HCT116 (cell line): ENCODE results near the gene RET. TPM values are rescaled to one million over a fixed set of nuclear protein-coding genes. Genes with fewer than 3 reads are reported as not detected.

Experiments
- ATAC-seq: fragments of 200-7000 bp; cut with Tn5 transposase; 2 replicates; pipeline ENCODE4 v1.9.1; 2020; ENCODE audit warnings: mild to moderate bottlenecking, moderate library complexity
- BruUV-seq: library from RNA; stranded (reverse); fragments of 400-500 nt; replicated peaks from 2 replicates; lab custom pipeline; 2021; lab: Mats Ljungman, UMichigan
- CTCF ChIA-PET: fragments of 300-600 bp; sonication (Branson Sonifier 250); formaldehyde crosslinking; loops from one replicate; lab custom pipeline; 2021; ENCODE audit warnings: antibody characterized with exemption; lab: Charles Lee
- POLR2A ChIA-PET: fragments of 300-600, 350-600 bp; sonication (Branson Sonifier 250); formaldehyde crosslinking; loops from one replicate; lab custom pipeline; 2021; ENCODE audit warnings: antibody characterized with exemption; lab: Charles Lee
- RAD21 ChIA-PET, 2 experiments: fragments of 300-600 bp; sonication (Branson Sonifier 250); formaldehyde crosslinking; loops; one replicate each; lab custom pipeline; 2023; ENCODE audit warnings: low total read pairs in 2 of 2; ENCODE audit not compliant: uncharacterized antibody in 2 of 2, unreplicated experiment in 2 of 2, low non-redundant PET in 1 of 2; lab: Charles Lee
- DNase-seq: peaks from one replicate; pipeline ENCODE4 v3.0.0-alpha.2; 2010; ENCODE audit warnings: low read depth, low spot score
- H2AFZ ChIP-seq: fragments of 200-600 bp; shearing (Covaris generic), sonication (generic); 2 replicates; pipeline ENCODE4 v1.6.1; 2017; ENCODE audit warnings: low read depth, mixed run types, mixed read lengths, antibody characterized with exemption, low read length; ENCODE audit not compliant: poor library complexity, severe bottlenecking
- H3K27ac ChIP-seq: 2 replicates; pipeline ENCODE4 v1.5.1; 2012; ENCODE audit warnings: low read depth, low read length
- H3K27me3 ChIP-seq: fragments of 200-600 bp; sonication (generic); 2 replicates; pipeline ENCODE4 v1.6.1; 2016; ENCODE audit warnings: mixed run types, low read length, mixed read lengths; ENCODE audit not compliant: insufficient read depth
- H3K36me3 ChIP-seq, 2 experiments: fragments of 200-500 bp in 1 of 2; fragments of 200-600 bp in 1 of 2; sonication (Bioruptor generic) in 1 of 2; sonication (generic) in 1 of 2; 2 replicates each; pipeline versions ENCODE4 v1.5.1 to v1.6.1; 2014 to 2016; ENCODE audit warnings: low read length in 2 of 2, inconsistent platforms in 1 of 2, mixed read lengths in 1 of 2, mixed run types in 1 of 2; ENCODE audit not compliant: insufficient read depth in 2 of 2, control insufficient read depth in 1 of 2
- H3K4me1 ChIP-seq, 2 experiments: fragments of 200-600 bp in 1 of 2; sonication (generic) in 1 of 2; 2 replicates each; pipeline versions ENCODE4 v1.5.1 to v1.6.1; 2012 to 2017; ENCODE audit warnings: low read length in 2 of 2, inconsistent platforms in 1 of 2, mild to moderate bottlenecking in 1 of 2, mixed read lengths in 1 of 2, mixed run types in 1 of 2, moderate library complexity in 1 of 2; ENCODE audit not compliant: insufficient read depth in 2 of 2, control insufficient read depth in 1 of 2
- H3K4me2 ChIP-seq: fragments of 200-600 bp; sonication (generic); 2 replicates; pipeline ENCODE4 v1.6.1; 2017; ENCODE audit warnings: mixed run types, low read length, mixed read lengths
- H3K4me3 ChIP-seq, 2 experiments: fragments of 200-600 bp in 1 of 2; sonication (generic) in 1 of 2; replicated peaks in 1 of 2; 2 replicates each; pipeline ENCODE4 v1.5.1; 2011 to 2016; ENCODE audit warnings: low read length in 2 of 2, control low read depth in 1 of 2, low read depth in 1 of 2, mild to moderate bottlenecking in 1 of 2, mixed read lengths in 1 of 2, mixed run types in 1 of 2
- H3K79me2 ChIP-seq: fragments of 200-600 bp; sonication (generic); 2 replicates; pipeline ENCODE4 v1.6.1; 2017; ENCODE audit warnings: mild to moderate bottlenecking, mixed run types, low read length, moderate library complexity, mixed read lengths; ENCODE audit not compliant: insufficient read depth
- H3K9ac ChIP-seq: fragments of 200-600 bp; sonication (generic); 2 replicates; pipeline ENCODE4 v1.6.1; 2016; ENCODE audit warnings: low read length, mixed read lengths
- H3K9me2 ChIP-seq: fragments of 200-600 bp; sonication (generic), shearing (Covaris generic); 2 replicates; pipeline ENCODE4 v1.6.1; 2017; ENCODE audit warnings: mixed run types, mild to moderate bottlenecking, moderate library complexity; ENCODE audit not compliant: insufficient read depth
- H3K9me3 ChIP-seq, 2 experiments: fragments of 200-500 bp in 1 of 2; fragments of 200-600 bp in 1 of 2; sonication (Bioruptor generic) in 1 of 2; sonication (generic) in 1 of 2; 2 replicates each; pipeline ENCODE4 v1.6.1; 2014 to 2017; ENCODE audit warnings: low read length in 2 of 2, mixed read lengths in 2 of 2, inconsistent platforms in 1 of 2, low read depth in 1 of 2, mild to moderate bottlenecking in 1 of 2, mixed run types in 1 of 2, moderate library complexity in 1 of 2; ENCODE audit not compliant: control insufficient read depth in 1 of 2, insufficient read depth in 1 of 2
- H4K20me1 ChIP-seq: fragments of 200-600 bp; sonication (generic), shearing (Covaris generic); 2 replicates; pipeline ENCODE4 v1.6.1; 2017; ENCODE audit warnings: mixed run types, mild to moderate bottlenecking, moderate library complexity; ENCODE audit not compliant: insufficient read depth
- CBX3 ChIP-seq: IDR thresholded peaks from 2 replicates; pipeline ENCODE4 v1.6.1; 2012; ENCODE audit warnings: low read depth
- EGR1 ChIP-seq: IDR thresholded peaks from 2 replicates; pipeline ENCODE4 v1.6.1; 2012; ENCODE audit warnings: low read depth
- EZH2 ChIP-seq: fragments of 200-600 bp; sonication (generic); IDR thresholded peaks from 2 replicates; pipeline ENCODE4 v1.6.1; 2017; ENCODE audit warnings: antibody characterized with exemption, mixed run types
- FOSL1 ChIP-seq: IDR thresholded peaks from 2 replicates; pipeline ENCODE4 v1.6.1; 2012; ENCODE audit warnings: low read depth
- POLR2A ChIP-seq: IDR thresholded peaks from 2 replicates; pipeline ENCODE4 v1.7.0; 2011; ENCODE audit warnings: borderline replicate concordance; ENCODE audit not compliant: insufficient read depth, insufficient read length; ENCODE audit errors: extremely low read depth
- POLR2AphosphoS5 ChIP-seq: IDR thresholded peaks from 2 replicates; pipeline ENCODE4 v1.6.1; 2011; ENCODE audit warnings: mild to moderate bottlenecking, low read depth, low read length, moderate library complexity
- RAD21 ChIP-seq: IDR thresholded peaks from 2 replicates; pipeline ENCODE4 v1.6.1; 2012; ENCODE audit warnings: low read depth, mild to moderate bottlenecking
- SIN3A ChIP-seq: IDR thresholded peaks from 2 replicates; pipeline ENCODE4 v1.6.1; 2012; ENCODE audit warnings: low read depth
- SP1 ChIP-seq: IDR thresholded peaks from 2 replicates; pipeline ENCODE4 v1.6.1; 2012; ENCODE audit warnings: low read depth
- ZFX ChIP-seq: fragments of 450-650 bp; IDR thresholded peaks from 2 replicates; pipeline ENCODE4 v1.6.1; 2017
- ZNF274 ChIP-seq: fragments of 200-500 bp; sonication (Bioruptor generic); IDR thresholded peaks from 2 replicates; pipeline ENCODE4 v1.6.1; 2014; ENCODE audit warnings: mild to moderate bottlenecking, low read depth, low read length, inconsistent platforms
- intact Hi-C: fragments of 100-400 bp; cut with micrococcal nuclease; formaldehyde crosslinking; loops from 2 replicates; pipeline ENCODE4 v1.10.0; 2022
- total RNA-seq: library from RNA; stranded (reverse); gene quantifications from one replicate; pipeline ENCODE4 v1.2.1, GENCODE V29; 2021; ENCODE audit not compliant: unreplicated experiment
- TF ChIP-seq, protein P1 (sequence below): IDR thresholded peaks from 2 replicates; pipeline ENCODE4 v1.6.1; 2012; ENCODE audit warnings: low read depth
- TF ChIP-seq, protein P2 (sequence below): IDR thresholded peaks from 2 replicates; pipeline ENCODE4 v1.6.1; 2011; ENCODE audit warnings: mild to moderate bottlenecking, low read length, moderate library complexity; ENCODE audit not compliant: insufficient replicate concordance; ENCODE audit errors: extremely low read depth

The RET gene
- total RNA-seq, 1 experiment from 2014 or later = 5.9 TPM

DNA sequence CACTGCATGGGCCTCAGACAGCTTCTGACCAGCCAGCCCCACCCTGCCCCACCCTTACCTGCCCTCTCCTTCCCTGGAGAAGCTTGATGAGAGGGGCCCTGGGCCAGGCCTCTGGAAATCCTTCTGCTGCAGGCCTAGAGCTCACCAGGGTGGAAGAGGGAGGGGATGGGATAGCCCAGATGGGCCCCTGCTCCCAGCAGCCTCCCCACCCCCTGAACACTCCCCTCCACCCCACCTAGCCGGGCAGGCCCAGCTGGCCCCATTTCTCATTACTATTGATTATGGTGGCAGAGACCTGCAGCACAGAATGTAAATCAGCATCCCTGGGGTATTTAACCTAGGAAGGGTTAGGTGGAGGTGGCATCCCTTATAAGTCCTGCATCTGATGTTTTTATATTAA is 11.6 kb upstream of the RET start:
- RAD21 ChIA-PET = no interaction called here
- intact Hi-C loops = no loop called here

DNA sequence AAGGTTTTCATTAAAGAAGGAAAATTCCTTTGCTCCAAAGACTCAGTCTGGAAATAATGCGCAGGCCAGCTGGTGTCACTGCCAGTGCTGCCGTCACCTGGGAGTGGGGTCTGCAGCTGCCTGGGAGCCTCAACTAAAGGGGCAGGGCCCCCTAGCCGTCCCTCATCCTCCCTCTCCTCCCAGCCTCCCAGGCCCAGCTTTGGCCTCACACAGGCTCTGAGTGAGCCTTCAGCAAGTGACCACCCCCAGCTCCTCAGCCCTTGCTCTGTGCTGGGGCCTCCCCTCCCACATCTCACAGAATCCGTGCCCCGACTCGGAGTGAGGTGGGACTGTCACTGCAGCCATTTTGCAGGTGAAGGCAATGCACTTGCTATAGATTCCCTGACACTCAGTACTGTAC is 11.1 kb upstream of the RET start:
- intact Hi-C loops = no loop called here
- Histone ChIP-seq H3K9me3 (no peaks in the 10 kb centered on the region), H3K9me2 (no peaks in the 10 kb centered on the region), H3K4me3 (no peak overlapping the region), H3K4me1 (no peaks in the 10 kb centered on the region), H3K27me3 (no peaks in the 10 kb centered on the region), H3K79me2 (no peaks in the 10 kb centered on the region), H2AFZ (no peak overlapping the region), H3K27ac (no peak overlapping the region), H3K36me3 (no peaks in the 10 kb centered on the region), H3K9ac (no peak overlapping the region), H3K4me2 (no peak overlapping the region), H4K20me1 (no peaks in the 10 kb centered on the region)
- ATAC-seq (no peak), DNase-seq (no peak)
- BruUV-seq = no TSS peak
- TF ChIP-seq, protein P1, sequence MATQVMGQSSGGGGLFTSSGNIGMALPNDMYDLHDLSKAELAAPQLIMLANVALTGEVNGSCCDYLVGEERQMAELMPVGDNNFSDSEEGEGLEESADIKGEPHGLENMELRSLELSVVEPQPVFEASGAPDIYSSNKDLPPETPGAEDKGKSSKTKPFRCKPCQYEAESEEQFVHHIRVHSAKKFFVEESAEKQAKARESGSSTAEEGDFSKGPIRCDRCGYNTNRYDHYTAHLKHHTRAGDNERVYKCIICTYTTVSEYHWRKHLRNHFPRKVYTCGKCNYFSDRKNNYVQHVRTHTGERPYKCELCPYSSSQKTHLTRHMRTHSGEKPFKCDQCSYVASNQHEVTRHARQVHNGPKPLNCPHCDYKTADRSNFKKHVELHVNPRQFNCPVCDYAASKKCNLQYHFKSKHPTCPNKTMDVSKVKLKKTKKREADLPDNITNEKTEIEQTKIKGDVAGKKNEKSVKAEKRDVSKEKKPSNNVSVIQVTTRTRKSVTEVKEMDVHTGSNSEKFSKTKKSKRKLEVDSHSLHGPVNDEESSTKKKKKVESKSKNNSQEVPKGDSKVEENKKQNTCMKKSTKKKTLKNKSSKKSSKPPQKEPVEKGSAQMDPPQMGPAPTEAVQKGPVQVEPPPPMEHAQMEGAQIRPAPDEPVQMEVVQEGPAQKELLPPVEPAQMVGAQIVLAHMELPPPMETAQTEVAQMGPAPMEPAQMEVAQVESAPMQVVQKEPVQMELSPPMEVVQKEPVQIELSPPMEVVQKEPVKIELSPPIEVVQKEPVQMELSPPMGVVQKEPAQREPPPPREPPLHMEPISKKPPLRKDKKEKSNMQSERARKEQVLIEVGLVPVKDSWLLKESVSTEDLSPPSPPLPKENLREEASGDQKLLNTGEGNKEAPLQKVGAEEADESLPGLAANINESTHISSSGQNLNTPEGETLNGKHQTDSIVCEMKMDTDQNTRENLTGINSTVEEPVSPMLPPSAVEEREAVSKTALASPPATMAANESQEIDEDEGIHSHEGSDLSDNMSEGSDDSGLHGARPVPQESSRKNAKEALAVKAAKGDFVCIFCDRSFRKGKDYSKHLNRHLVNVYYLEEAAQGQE = no peak
- TF ChIP-seq FOSL1 = no peak
- no peak for TF ChIP-seq POLR2AphosphoS5
- TF ChIP-seq SIN3A = no peak
- no peak for TF ChIP-seq SP1
- no peak for TF ChIP-seq CBX3
- TF ChIP-seq ZNF274 = no peak
- ChIA-PET POLR2A (no interaction called here), CTCF (interaction anchor here (1.2 kb wide), 1 partner anchor 13 kb away, joined by 3 read pairs; no protein-coding TSS in a partner anchor), RAD21 (no interaction called here)

More for the DNA sequence above, 11.6 kb upstream of the RET start:
- Histone ChIP-seq H3K36me3 (no peaks in the 10 kb centered on the region), H3K79me2 (no peaks in the 10 kb centered on the region), H3K27ac (no peak overlapping the region), H4K20me1 (no peaks in the 10 kb centered on the region), H3K27me3 (no peaks in the 10 kb centered on the region), H2AFZ (no peak overlapping the region), H3K9me2 (no peaks in the 10 kb centered on the region), H3K4me2 (no peak overlapping the region), H3K9me3 (no peaks in the 10 kb centered on the region), H3K4me1 (no peaks in the 10 kb centered on the region), H3K4me3 (no peak overlapping the region), H3K9ac (no peak overlapping the region)
- ChIA-PET POLR2A (no interaction called here), CTCF (interaction anchor here (1.1 to 1.2 kb wide), 2 partner anchors 10 to 14 kb away, joined by 3 read pairs; no protein-coding TSS in a partner anchor)
- BruUV-seq = no TSS peak
- TF ChIP-seq ZNF274 = no peak
- TF ChIP-seq, protein P2, sequence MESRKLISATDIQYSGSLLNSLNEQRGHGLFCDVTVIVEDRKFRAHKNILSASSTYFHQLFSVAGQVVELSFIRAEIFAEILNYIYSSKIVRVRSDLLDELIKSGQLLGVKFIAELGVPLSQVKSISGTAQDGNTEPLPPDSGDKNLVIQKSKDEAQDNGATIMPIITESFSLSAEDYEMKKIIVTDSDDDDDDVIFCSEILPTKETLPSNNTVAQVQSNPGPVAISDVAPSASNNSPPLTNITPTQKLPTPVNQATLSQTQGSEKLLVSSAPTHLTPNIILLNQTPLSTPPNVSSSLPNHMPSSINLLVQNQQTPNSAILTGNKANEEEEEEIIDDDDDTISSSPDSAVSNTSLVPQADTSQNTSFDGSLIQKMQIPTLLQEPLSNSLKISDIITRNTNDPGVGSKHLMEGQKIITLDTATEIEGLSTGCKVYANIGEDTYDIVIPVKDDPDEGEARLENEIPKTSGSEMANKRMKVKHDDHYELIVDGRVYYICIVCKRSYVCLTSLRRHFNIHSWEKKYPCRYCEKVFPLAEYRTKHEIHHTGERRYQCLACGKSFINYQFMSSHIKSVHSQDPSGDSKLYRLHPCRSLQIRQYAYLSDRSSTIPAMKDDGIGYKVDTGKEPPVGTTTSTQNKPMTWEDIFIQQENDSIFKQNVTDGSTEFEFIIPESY = no peak
- no peak for TF ChIP-seq POLR2AphosphoS5
- TF ChIP-seq EGR1 = no peak
- TF ChIP-seq ZFX = no peak
- TF ChIP-seq EZH2 = no peak
- TF ChIP-seq POLR2A = no peak
- no peak for TF ChIP-seq RAD21
- DNase-seq (no peak), ATAC-seq (no peak)
